HepG2 (cell line): Measurements from ENCODE around the gene DNAJB12. TPM values are rescaled to one million over a fixed set of nuclear protein-coding genes. Genes with fewer than 3 reads are reported as not detected.

Experiments used
- BRF2 ChIP-seq: sonication (generic); formaldehyde crosslinking; IDR thresholded peaks from 2 replicates; pipeline ENCODE4 v1.8.1; 2022; ENCODE audit warnings: mild to moderate bottlenecking, missing genetic modification reagents
- CENPBD1 ChIP-seq: sonication (generic); formaldehyde crosslinking; IDR thresholded peaks from 2 replicates; pipeline ENCODE4 v1.8.0; 2022; ENCODE audit warnings: missing genetic modification reagents, low read depth, mild to moderate bottlenecking, borderline replicate concordance
- FOXO4 ChIP-seq: sonication (generic); formaldehyde crosslinking; conservative IDR thresholded peaks from 2 replicates; pipeline ENCODE4 v1.8.1; 2023; ENCODE audit warnings: missing genetic modification reagents
- HINFP ChIP-seq: sonication (generic); formaldehyde crosslinking; IDR thresholded peaks from 2 replicates; pipeline ENCODE4 v1.4.0; 2020; ENCODE audit warnings: low read depth, mild to moderate bottlenecking, missing genetic modification reagents
- MAF1 ChIP-seq: sonication (generic); formaldehyde crosslinking; IDR thresholded peaks from 2 replicates; pipeline ENCODE4 v1.5.0; 2020; ENCODE audit warnings: missing genetic modification reagents, borderline replicate concordance
- NFE2L2 ChIP-seq: fragments of 150-350 bp; IDR thresholded peaks from 2 replicates; pipeline ENCODE4 v1.6.1; 2014; ENCODE audit warnings: low read length
- NR2F1 ChIP-seq, 2 experiments: fragments of 450-650 bp in 1 of 2; formaldehyde crosslinking in 1 of 2; IDR thresholded peaks; 2 replicates each; pipeline versions ENCODE4 v1.5.0 to v1.6.1; 2016 to 2020; ENCODE audit warnings: mild to moderate bottlenecking in 1 of 2, missing compliant biosample characterization in 1 of 2, missing genetic modification reagents in 1 of 2, moderate library complexity in 1 of 2
- RNF2 ChIP-seq: fragments of 450-650 bp; conservative IDR thresholded peaks from 2 replicates; pipeline ENCODE4 v1.6.1; 2016; ENCODE audit warnings: low read depth
- XRCC5 ChIP-seq: fragments of 200-400 bp; formaldehyde crosslinking; optimal IDR thresholded peaks from 2 replicates; pipeline ENCODE3; 2017; ENCODE audit warnings: mild to moderate bottlenecking, low read length
- ZBTB20 ChIP-seq: sonication (generic); formaldehyde crosslinking; IDR thresholded peaks from 2 replicates; pipeline ENCODE4 v1.8.1; 2023; ENCODE audit warnings: missing genetic modification reagents, low read depth, mild to moderate bottlenecking, borderline replicate concordance
- ZC3H4 ChIP-seq: sonication (generic); formaldehyde crosslinking; IDR thresholded peaks from 2 replicates; pipeline ENCODE4 v1.4.0; 2020; ENCODE audit warnings: missing genetic modification reagents, borderline replicate concordance
- ZFP62 ChIP-seq: sonication (generic); formaldehyde crosslinking; IDR thresholded peaks from 2 replicates; pipeline ENCODE4 v1.4.0; 2020; ENCODE audit warnings: missing genetic modification reagents
- ZNF263 ChIP-seq: sonication (generic); formaldehyde crosslinking; IDR thresholded peaks from 2 replicates; pipeline ENCODE4 v1.4.0; 2020; ENCODE audit warnings: missing genetic modification reagents
- ZNF333 ChIP-seq: sonication (generic); formaldehyde crosslinking; IDR thresholded peaks from 2 replicates; pipeline ENCODE4 v1.4.0; 2020; ENCODE audit warnings: mild to moderate bottlenecking, missing genetic modification reagents, borderline replicate concordance
- ZNF335 ChIP-seq: sonication (generic); formaldehyde crosslinking; IDR thresholded peaks from 2 replicates; pipeline ENCODE4 v1.4.0; 2020; ENCODE audit warnings: missing genetic modification reagents
- ZNF441 ChIP-seq: sonication (generic); formaldehyde crosslinking; IDR thresholded peaks from 2 replicates; pipeline ENCODE4 v1.7.0; 2021; ENCODE audit warnings: missing genetic modification reagents, borderline replicate concordance
- ZNF879 ChIP-seq: sonication (generic); formaldehyde crosslinking; IDR thresholded peaks from 2 replicates; pipeline ENCODE4 v1.8.1; 2023; ENCODE audit warnings: missing genetic modification reagents
- polyA plus RNA-seq, 8 experiments: library from polyadenylated mRNA; depleted of rRNA in 3 of 8; stranded (reverse) in 7 of 8; unstranded in 1 of 8; fragments of >200 nt; fragmentation: Illumina TruSeq in 4 of 8; extraction: Trizol in 4 of 8; gene quantifications; 2 replicates each; pipeline versions ENCODE4 v1.2.1 to v1.2.3, GENCODE V29; 2011 to 2016; ENCODE audit warnings: low read depth in 4 of 8, missing spikeins in 1 of 8, mixed read lengths in 1 of 8; ENCODE audit not compliant: insufficient read depth in 1 of 8
- total RNA-seq, 5 experiments: library from RNA; depleted of rRNA; stranded (reverse); fragments of >200 nt; fragmentation: Illumina TruSeq; extraction: Trizol; gene quantifications; 2 replicates each; pipeline ENCODE4 v1.2.3, GENCODE V29; 2016; ENCODE audit warnings: low read depth in 1 of 5
- TF ChIP-seq, protein P1 (sequence below): sonication (generic); formaldehyde crosslinking; IDR thresholded peaks from 2 replicates; pipeline ENCODE4 v1.5.0; 2020; ENCODE audit warnings: mild to moderate bottlenecking, missing genetic modification reagents, borderline replicate concordance

The DNAJB12 gene
- total and polyA plus RNA-seq, 2 of the 13 experiments (the other 11 are each of a cell fraction or from before 2014, with no cell fraction given), result 10.8 to 18.2 TPM

GRCh38 chr10:72331575-72332422, 22.9 kb downstream of the DNAJB12 start (continued):
- TF ChIP-seq FOXO4 (CRISPR knock-in tag) (no peak), ZFP62 (CRISPR knock-in tag) (no peak), HINFP (CRISPR knock-in tag) (no peak; the same call in 1 of the 2 replicates), RNF2 (no peak), BRF2 (CRISPR knock-in tag) (no peak), XRCC5 (no peak), MAF1 (CRISPR knock-in tag) (0 out of 2 replicates have a peak, but pooled peaks have one; percentile 44), CENPBD1 (CRISPR knock-in tag) (no peak; the same call in 1 of the 2 replicates), NFE2L2 (no peak), NR2F1 (CRISPR knock-in tag; IDR thresholded peaks at IDR 0.05) (no peak), ZBTB20 (CRISPR knock-in tag) (no peak), ZNF263 (peak; percentile 31; the same call in 1 of the 2 replicates), ZNF879 (CRISPR knock-in tag) (no peak), ZNF441 (CRISPR knock-in tag) (no peak), ZNF333 (CRISPR knock-in tag) (no peak; the same call in 1 of the 2 replicates), ZNF335 (no peak), ZC3H4 (no peak; the same call in 1 of the 2 replicates)
- TF ChIP-seq, protein P1, sequence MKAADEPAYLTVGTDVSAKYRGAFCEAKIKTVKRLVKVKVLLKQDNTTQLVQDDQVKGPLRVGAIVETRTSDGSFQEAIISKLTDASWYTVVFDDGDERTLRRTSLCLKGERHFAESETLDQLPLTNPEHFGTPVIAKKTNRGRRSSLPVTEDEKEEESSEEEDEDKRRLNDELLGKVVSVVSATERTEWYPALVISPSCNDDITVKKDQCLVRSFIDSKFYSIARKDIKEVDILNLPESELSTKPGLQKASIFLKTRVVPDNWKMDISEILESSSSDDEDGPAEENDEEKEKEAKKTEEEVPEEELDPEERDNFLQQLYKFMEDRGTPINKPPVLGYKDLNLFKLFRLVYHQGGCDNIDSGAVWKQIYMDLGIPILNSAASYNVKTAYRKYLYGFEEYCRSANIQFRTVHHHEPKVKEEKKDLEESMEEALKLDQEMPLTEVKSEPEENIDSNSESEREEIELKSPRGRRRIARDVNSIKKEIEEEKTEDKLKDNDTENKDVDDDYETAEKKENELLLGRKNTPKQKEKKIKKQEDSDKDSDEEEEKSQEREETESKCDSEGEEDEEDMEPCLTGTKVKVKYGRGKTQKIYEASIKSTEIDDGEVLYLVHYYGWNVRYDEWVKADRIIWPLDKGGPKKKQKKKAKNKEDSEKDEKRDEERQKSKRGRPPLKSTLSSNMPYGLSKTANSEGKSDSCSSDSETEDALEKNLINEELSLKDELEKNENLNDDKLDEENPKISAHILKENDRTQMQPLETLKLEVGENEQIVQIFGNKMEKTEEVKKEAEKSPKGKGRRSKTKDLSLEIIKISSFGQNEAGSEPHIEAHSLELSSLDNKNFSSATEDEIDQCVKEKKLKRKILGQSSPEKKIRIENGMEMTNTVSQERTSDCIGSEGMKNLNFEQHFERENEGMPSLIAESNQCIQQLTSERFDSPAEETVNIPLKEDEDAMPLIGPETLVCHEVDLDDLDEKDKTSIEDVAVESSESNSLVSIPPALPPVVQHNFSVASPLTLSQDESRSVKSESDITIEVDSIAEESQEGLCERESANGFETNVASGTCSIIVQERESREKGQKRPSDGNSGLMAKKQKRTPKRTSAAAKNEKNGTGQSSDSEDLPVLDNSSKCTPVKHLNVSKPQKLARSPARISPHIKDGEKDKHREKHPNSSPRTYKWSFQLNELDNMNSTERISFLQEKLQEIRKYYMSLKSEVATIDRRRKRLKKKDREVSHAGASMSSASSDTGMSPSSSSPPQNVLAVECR (CRISPR knock-in tag), result peak; percentile 48
